MCF 10A (cell line): Measurements from ENCODE around the gene KRT76. TPM values are rescaled to one million over a fixed set of nuclear protein-coding genes. Genes with fewer than 3 reads are reported as not detected.

Source experiments
- BruUV-seq: library from RNA; stranded (reverse); fragments of 400-500 nt; replicated peaks from 2 replicates; lab custom pipeline; 2021; lab: Mats Ljungman, UMichigan
- CTCF ChIA-PET: fragments of 300-600 bp; sonication (Branson Sonifier 250); formaldehyde crosslinking; extraction: SDS; loops from one replicate; lab custom pipeline; 2021; ENCODE audit warnings: antibody characterized with exemption, inconsistent platforms; lab: Yijun Ruan, JAX
- POLR2A ChIA-PET: fragments of 300-600, 350-650 bp; sonication (Branson Sonifier 250); formaldehyde crosslinking; extraction: SDS; loops from one replicate; lab custom pipeline; 2020; ENCODE audit warnings: antibody characterized with exemption, inconsistent platforms; lab: Yijun Ruan, JAX
- DNase-seq: peaks from one replicate; pipeline ENCODE4 v3.0.0-alpha.2; 2018; ENCODE audit not compliant: unreplicated experiment
- H3K27ac Mint-ChIP-seq: one replicate; pipeline ENCODE4 v1.8.0; 2022; ENCODE audit warnings: mild to moderate bottlenecking, low read depth, mixed read lengths; ENCODE audit not compliant: unreplicated experiment
- H3K27me3 Mint-ChIP-seq: one replicate; pipeline ENCODE4 v1.8.0; 2022; ENCODE audit warnings: mixed read lengths; ENCODE audit not compliant: insufficient read depth, unreplicated experiment
- H3K36me3 Mint-ChIP-seq: one replicate; pipeline ENCODE4 v1.8.0; 2022; ENCODE audit warnings: mild to moderate bottlenecking, moderate library complexity, mixed read lengths; ENCODE audit not compliant: insufficient read depth, unreplicated experiment
- H3K4me1 Mint-ChIP-seq: one replicate; pipeline ENCODE4 v1.8.0; 2022; ENCODE audit warnings: mixed read lengths; ENCODE audit not compliant: insufficient read depth, unreplicated experiment
- H3K4me3 Mint-ChIP-seq: one replicate; pipeline ENCODE4 v1.8.0; 2022; ENCODE audit warnings: mild to moderate bottlenecking, moderate library complexity, mixed read lengths; ENCODE audit not compliant: unreplicated experiment
- H3K9me3 Mint-ChIP-seq: one replicate; pipeline ENCODE4 v1.8.0; 2022; ENCODE audit warnings: mixed read lengths; ENCODE audit not compliant: unreplicated experiment
- intact Hi-C: fragments of 100-400 bp; cut with micrococcal nuclease; formaldehyde crosslinking; loops from 2 replicates; pipeline ENCODE4 v1.14.1; 2022
- total RNA-seq: library from RNA; stranded (reverse); gene quantifications from 2 replicates; pipeline ENCODE4 v1.2.3, GENCODE V29; 2022
- TF ChIP-seq, protein P1 (sequence below): fragments of 200-600 bp; IDR thresholded peaks from one replicate; pipeline ENCODE4 v1.8.0; 2022; ENCODE audit warnings: antibody characterized with exemption, mild to moderate bottlenecking; ENCODE audit not compliant: unreplicated experiment

KRT76 gene
- total RNA-seq, 1 experiment from 2014 or later, result not detected

DNA sequence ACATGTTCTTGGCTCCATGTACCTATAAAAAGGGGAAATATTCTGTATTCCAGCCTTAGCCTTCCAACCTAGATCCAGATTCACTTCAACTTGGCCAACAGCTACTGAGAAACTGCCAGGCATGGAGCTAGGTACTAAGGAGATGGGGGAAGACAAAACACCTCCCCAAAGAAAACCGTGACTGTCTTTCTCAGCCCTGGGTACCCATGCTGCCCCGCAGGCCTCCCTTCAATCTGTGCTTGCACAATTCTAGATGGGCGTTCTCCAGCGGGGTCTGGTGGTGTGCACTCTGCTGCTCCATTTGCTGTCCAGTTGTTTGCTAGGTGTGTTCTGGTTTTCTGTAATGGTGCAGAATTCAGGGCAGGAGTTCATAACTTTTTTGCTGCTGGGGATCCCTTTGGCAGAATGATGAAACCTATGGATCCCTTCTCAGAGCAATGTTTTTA, 37.6 kb upstream of the KRT76 start:
- no peaks in the 10 kb centered on the region for H3K9me3 Mint-ChIP-seq
- H3K4me3 Mint-ChIP-seq, result no peak overlapping the region
- no TSS peak for BruUV-seq
- H3K4me1 Mint-ChIP-seq, result peaks cover 6% of the 10 kb centered on the region
- no peak overlapping the region for H3K27ac Mint-ChIP-seq
- H3K27me3 Mint-ChIP-seq, result peaks cover 38% of the 10 kb centered on the region
- CTCF ChIA-PET, result no interaction called here
- H3K36me3 Mint-ChIP-seq, result no peaks in the 10 kb centered on the region
- TF ChIP-seq, protein P1, sequence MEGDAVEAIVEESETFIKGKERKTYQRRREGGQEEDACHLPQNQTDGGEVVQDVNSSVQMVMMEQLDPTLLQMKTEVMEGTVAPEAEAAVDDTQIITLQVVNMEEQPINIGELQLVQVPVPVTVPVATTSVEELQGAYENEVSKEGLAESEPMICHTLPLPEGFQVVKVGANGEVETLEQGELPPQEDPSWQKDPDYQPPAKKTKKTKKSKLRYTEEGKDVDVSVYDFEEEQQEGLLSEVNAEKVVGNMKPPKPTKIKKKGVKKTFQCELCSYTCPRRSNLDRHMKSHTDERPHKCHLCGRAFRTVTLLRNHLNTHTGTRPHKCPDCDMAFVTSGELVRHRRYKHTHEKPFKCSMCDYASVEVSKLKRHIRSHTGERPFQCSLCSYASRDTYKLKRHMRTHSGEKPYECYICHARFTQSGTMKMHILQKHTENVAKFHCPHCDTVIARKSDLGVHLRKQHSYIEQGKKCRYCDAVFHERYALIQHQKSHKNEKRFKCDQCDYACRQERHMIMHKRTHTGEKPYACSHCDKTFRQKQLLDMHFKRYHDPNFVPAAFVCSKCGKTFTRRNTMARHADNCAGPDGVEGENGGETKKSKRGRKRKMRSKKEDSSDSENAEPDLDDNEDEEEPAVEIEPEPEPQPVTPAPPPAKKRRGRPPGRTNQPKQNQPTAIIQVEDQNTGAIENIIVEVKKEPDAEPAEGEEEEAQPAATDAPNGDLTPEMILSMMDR, result no peak
- DNase-seq, result no peak
- POLR2A ChIA-PET, result no interaction called here
- intact Hi-C loops, result no loop called here

DNA sequence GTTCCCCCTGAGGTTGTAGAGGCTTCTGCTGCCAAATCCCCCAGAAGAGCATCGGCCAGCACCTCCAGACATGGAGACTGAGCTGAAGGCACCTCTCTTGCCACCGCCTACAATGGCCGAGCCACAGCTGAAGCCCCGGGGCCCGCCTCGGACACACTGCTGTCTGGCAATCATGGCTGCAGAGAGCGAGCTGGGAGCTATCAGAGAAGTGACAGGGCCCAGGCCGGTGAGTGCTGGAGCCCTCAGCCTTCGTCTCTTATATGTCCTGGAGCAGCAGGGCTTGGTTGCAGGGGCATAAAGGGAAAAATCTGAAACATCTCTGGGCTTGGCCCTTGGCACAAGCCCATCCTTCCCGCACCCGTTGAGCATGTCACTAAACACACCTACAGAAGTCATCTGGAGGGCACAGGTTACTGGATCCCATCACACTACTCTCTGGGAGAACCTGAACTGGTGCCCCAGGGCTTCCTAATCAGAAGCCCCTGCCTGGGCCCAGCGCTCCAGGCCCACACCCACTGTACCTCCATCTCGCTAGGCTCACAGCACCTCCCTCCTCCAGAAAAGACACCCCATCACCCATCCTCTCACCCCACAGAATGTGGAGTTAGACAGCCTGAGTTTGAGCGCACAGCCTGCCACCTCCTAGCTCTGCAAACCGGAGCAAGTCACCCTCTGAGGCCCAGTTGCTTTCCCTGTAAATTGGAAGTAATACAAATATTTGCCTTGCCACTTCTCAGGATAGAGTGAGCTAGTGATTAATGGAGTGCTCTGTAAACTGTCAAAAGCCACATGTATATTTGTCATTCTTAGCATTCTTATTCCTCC, 37.0 kb upstream of the KRT76 start, which contains the start of gene KRT4:
Gene KRT4 (minus strand): TSS at position 232 of the 825 bp plus-strand sequence. CDS start 58 bp downstream, at position 174.
- Mint-ChIP-seq H3K27ac (no peak within 1 kb of the TSS), H3K36me3 (no peaks in the 10 kb centered on the region), H3K27me3 (peaks cover 38% of the 10 kb centered on the region), H3K4me3 (no peak within 1 kb of the TSS), H3K9me3 (no peaks in the 10 kb centered on the region), H3K4me1 (peaks cover 6% of the 10 kb centered on the region)
- DNase-seq, result no peak
- BruUV-seq, result no TSS peak
- ChIA-PET POLR2A (interaction anchor here (0.6 kb wide), 2 partner anchors 61 to 477 kb away, joined by 3 read pairs; no protein-coding TSS in a partner anchor), CTCF (interaction anchor here (0.8 kb wide), 1 partner anchor 30 kb away, joined by 6 read pairs; no protein-coding TSS in a partner anchor)
- TF ChIP-seq, protein P1, result no peak
- intact Hi-C loops, result no loop called here

DNA sequence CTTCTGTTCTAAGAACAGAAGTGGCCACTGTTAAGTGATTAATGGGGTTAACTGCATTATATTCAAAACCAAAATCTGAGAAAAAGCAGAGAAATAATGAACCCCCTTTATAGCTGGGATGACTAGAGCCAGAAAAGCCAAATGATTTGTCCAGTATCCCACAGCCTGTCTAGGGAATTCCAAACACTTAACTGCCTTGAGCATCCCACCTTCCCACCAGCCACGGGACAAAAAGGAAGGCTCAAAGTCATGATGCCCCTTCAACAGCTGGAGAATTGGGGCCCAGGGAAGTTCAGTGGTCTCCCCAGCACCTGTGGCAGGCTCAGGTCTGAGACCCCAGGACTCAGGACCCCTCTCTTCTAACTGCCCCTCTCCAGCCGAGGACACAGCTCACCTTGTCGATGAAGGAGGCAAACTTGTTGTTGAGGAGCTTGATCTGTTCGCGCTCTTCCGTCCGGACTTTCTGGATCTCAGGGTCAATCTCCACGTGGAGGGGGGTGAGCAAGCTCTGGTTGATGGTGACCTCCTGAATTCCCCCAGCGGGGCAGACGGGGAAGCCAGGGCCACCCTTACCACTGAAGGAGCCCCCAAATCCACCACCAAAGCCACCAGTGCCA, 36.2 kb upstream of the KRT76 start:
- POLR2A ChIA-PET, result interaction anchor here (0.6 kb wide), 2 partner anchors 61 to 476 kb away, joined by 3 read pairs; no protein-coding TSS in a partner anchor
- CTCF ChIA-PET, result interaction anchor here (0.8 kb wide), 1 partner anchor 31 kb away, joined by 6 read pairs; no protein-coding TSS in a partner anchor
- intact Hi-C loops, result no loop called here
- no peaks in the 10 kb centered on the region for H3K36me3 Mint-ChIP-seq
- DNase-seq, result no peak
- peaks cover 6% of the 10 kb centered on the region for H3K4me1 Mint-ChIP-seq
- H3K9me3 Mint-ChIP-seq, result no peaks in the 10 kb centered on the region
- BruUV-seq, result no TSS peak
- H3K27me3 Mint-ChIP-seq, result peaks cover 38% of the 10 kb centered on the region
- H3K27ac Mint-ChIP-seq, result no peak overlapping the region
- H3K4me3 Mint-ChIP-seq, result no peak overlapping the region
- TF ChIP-seq, protein P1, result no peak

DNA sequence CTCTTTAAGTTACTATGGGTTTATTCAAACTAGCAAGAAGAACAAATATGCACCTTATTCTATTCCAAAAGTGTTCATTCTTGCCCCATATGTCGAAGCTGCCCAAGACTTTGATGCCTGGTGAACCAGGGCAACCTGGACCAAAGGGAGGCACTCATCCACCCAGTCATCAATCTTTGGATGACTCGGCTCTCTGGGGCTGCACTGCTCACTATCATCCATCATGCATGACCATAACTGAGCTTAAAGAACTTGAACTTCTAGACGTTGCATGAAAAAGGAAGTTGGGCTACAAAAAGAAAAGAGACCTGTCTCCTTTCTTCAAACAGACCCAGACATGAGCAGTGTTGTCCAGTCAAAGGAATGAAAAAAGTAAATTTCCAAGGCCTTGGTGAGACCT, 35.6 kb upstream of the KRT76 start:
- ChIA-PET CTCF (no interaction called here), POLR2A (no interaction called here)
- no peaks in the 10 kb centered on the region for H3K9me3 Mint-ChIP-seq
- no peak for DNase-seq
- H3K4me3 Mint-ChIP-seq, result no peak overlapping the region
- TF ChIP-seq, protein P1, result no peak
- peaks cover 38% of the 10 kb centered on the region for H3K27me3 Mint-ChIP-seq
- H3K4me1 Mint-ChIP-seq, result peaks cover 6% of the 10 kb centered on the region
- BruUV-seq, result no TSS peak
- H3K27ac Mint-ChIP-seq, result no peak overlapping the region
- intact Hi-C loops, result no loop called here
- no peaks in the 10 kb centered on the region for H3K36me3 Mint-ChIP-seq
